GM12865 (cell line): ENCODE results near the gene SPAG9.
A peak's percentile ranks its signal among the peaks of the same experiment; 100 is the strongest.

Experiments used
- DNase-seq: peaks from one replicate; pipeline ENCODE4 v3.0.0; 2010; ENCODE audit warnings: low read depth
- H3K4me3 ChIP-seq: 2 replicates; pipeline ENCODE4 v1.5.1; 2011; ENCODE audit warnings: mild to moderate bottlenecking, low read depth, low read length, control low read depth
- CTCF ChIP-seq: IDR thresholded peaks from 2 replicates; pipeline ENCODE4 v1.5.1; 2011; ENCODE audit warnings: low read length, control low read depth, low read depth, inconsistent platforms; ENCODE audit not compliant: insufficient read depth; ENCODE audit errors: missing control alignments

Gene SPAG9

GRCh38 chr17:51052235-51052634 is 68.4 kb downstream of the SPAG9 start:
- no peak for DNase-seq
- no peak overlapping the region for H3K4me3 ChIP-seq
- no peak for TF ChIP-seq CTCF

- H3K4me3 ChIP-seq = peak overlapping the region; percentile 25; the same call in 1 of the 2 replicates
- peak; percentile 77 for DNase-seq
- TF ChIP-seq CTCF = no peak
These were observed 70.2 kb downstream of the SPAG9 start for GRCh38 chr17:51050291-51051033.

GRCh38 chr17:51046514-51047384 is 73.9 kb downstream of the SPAG9 start:
- no peak for DNase-seq
- no peak overlapping the region for H3K4me3 ChIP-seq
- no peak for TF ChIP-seq CTCF

- no peak for TF ChIP-seq CTCF
- H3K4me3 ChIP-seq = no peak overlapping the region
- no peak for DNase-seq
These were observed 74.6 kb downstream of the SPAG9 start for GRCh38 chr17:51046046-51046445.

- no peak for DNase-seq
- TF ChIP-seq CTCF = no peak
- no peak overlapping the region for H3K4me3 ChIP-seq
These were observed 75.0 kb downstream of the SPAG9 start for GRCh38 chr17:51045621-51046020.

- no peak for DNase-seq
- no peak for TF ChIP-seq CTCF
- H3K4me3 ChIP-seq = no peak overlapping the region
These were observed 75.7 kb downstream of the SPAG9 start for GRCh38 chr17:51044976-51045375.

GRCh38 chr17:51036084-51036483 is 84.6 kb downstream of the SPAG9 start:
- TF ChIP-seq CTCF = no peak
- no peak for DNase-seq
- no peak overlapping the region for H3K4me3 ChIP-seq
